H4 (cell line): Measurements from ENCODE around the gene HSP90AB1. TPM values are rescaled to one million over a fixed set of nuclear protein-coding genes. Genes with fewer than 3 reads are reported as not detected.
"Not testable (repeated sequence)": the region's sequence is repeated elsewhere in the genome, so short reads cannot be mapped to it uniquely, and the experiment has no call there.

Experiments
- DNase-seq: peaks from one replicate; pipeline ENCODE4 v3.0.0-alpha.2; 2015; ENCODE audit warnings: low spot score
- total RNA-seq: library from RNA; depleted of rRNA; stranded (reverse); fragments of >200 nt; shearing (Covaris generic); gene quantifications from 2 replicates; pipeline ENCODE4 v1.2.3, GENCODE V29; 2014

The HSP90AB1 gene
- total RNA-seq, 1 experiment from 2014 or later, result 2,316 TPM

DNA sequence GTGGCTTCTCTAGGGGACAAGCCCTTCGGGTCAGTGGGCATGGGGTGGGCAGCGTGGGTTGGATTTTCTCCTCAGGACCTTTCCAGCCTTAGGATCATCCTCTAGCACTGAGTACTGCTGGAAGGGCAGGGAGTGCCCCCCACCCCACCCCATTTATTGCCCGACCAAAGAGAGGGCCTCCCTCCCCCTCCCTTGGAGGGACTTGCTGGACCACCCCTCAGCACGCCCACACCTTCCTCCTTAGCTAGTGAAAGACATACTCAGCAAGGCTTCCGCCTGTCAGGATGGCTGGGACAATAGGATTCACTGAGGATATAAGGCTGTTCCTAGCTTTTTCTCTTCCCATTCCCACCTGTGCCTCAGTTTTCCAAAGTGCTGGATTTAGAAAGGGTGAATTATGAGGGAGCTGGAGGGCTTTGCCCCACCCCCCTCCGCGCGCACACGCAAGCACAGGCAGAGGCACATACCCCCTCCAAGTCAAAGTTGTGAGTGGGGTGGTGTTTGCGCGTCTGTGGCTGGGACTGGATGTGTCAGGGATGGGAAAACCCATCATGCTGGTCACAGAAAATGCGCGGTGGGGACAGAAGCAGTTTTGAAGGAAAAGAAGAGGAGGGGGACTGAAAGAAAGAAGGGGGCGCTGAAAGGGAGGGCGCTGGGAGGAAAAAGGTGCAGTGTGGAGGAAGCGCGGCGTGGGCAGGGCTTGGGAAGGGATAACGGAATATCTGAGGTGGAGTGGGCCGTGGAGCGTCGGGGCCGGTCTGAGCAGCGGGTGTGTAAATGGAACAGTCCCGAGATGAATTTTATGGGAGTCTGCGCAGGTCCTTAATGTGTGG is 24.2 kb upstream of the HSP90AB1 start:
- no peak for DNase-seq

DNA sequence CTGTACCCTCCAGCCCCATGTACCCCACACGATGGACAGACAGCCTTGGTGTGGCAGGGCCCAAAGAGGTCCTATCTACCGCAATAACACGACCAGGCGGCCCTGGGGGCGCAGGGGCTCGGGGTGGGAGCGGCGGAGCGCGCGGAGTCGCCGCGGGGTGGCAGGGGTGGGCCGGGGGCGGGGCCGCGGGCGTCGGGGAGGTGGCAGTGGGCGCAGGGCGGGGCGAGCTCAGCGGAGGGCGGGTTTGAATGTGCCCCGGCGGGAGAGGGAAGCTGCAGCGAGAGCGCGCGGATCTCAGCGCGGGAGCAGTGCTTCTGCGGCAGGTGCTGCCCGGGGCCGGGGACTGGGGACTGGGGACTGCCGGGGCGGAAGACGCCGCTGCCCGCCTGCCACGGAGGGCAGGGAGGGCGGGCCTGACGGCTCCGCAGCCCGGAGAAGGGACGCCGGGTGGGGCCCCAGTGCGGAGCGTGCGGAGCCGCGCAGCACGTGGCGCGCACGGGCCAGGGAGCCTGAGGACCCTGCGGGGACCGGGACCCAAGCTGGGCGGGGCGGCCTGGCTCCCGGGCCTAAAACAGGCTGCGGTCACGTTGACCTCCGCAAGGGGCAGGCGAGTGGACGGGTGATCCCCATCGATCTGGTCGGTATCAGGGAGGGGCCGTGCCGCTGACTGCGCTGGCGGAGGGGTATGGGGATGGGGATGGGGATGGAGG is 23.4 kb upstream of the HSP90AB1 start, which contains the start of gene SLC29A1:
Gene SLC29A1, plus strand, starts transcription at position 277 of the 710 bp plus-strand sequence. CDS start 3,719 bp downstream, outside the sequence.
- peak; percentile 69 for DNase-seq

DNA sequence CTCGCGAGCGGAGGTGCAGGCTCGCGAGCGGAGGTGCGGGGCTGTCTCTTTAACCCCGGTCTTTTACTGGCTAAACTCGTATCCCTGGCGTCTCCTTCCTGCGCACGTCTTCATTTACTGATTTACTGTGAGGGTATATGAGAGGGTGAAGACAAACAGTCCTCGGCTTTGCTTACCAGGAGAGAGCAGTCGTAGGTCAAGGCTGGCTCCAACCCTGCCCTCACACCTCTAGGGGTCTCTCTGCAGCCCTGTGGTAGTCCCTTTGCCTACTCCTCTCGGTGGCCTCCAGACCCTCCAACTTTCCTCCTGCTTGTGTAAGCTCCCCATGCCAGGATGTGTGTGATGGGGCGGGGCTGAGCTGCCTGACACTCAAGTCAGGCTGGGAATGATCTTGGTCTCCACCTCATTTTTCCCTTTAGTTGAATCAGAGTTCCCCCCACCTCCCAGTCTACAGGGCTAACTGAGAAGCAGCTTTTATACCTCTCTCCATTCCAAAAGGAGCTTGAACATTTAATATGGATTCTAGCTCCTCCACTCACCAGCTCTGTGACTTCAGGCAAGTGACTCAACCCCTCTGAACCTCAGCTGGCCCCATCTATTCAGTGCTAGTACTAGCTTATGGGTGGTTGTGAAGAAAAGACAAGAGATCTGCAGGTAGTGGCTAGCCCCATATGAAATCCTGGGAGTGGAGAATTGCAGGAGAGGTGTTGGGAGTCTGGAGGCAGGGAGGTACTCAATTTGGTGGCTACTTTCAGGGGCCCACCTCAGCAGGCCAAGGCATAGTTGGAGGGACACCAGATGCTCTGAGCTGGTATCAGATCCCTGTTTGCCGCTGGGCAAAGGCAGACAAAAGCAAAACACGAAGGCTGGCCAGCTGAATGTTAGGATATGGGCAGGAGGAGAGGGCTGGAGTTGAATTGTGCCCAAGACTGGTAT is 22.6 kb upstream of the HSP90AB1 start:
- no peak for DNase-seq

DNA sequence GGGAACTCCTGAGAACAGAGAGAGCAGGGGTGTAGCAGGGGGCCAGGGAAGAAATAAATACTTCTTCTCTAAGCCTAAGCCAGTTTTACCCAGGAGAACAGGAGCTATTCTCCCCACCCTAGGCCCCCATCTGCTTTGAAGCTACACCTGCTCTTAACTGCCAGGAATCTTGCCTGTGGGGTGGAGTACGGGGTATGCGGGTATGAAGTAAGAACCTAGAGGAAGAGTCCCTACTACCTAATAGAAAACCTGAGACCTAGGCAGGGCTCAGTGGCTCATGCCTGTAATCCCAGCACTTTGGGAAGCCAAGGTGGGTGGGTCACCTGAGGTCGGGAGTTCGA is 22.0 kb upstream of the HSP90AB1 start:
- no peak for DNase-seq

DNA sequence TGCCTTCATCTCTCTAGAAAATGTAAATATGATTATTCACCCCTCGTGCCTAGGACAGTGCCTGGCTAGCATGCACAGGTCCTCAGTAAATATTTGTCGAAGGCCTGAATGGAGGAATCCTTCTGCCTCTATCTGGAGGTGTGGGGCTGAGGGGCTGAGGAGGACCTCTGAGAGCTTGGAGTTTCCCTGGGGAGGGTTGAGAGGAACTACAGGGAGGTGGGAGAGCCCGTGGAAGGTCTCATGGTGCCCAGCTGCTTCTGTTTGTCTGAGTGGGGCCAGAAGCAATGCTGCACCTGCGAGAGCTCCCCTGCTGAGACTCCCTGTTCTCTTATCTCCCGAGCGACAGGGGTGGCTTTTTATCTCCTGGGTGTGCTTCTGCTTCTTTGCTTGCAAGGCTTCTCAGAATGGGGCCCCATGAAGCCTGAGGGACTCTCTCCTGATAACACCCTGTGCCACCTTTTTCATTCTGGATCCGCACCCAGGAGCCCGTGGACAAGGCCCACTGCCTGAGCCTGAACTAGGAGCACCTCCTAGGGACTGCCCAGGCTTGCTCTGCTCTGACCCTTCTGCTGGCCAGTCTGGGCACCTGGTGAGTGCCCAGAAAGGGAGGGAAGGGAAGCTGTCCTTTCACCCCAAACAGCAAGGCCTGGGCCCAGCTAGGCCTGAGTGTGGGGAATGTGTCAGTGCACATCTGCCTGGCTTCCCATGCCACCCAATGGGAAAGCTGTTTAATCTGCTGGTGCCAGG is 21.1 kb upstream of the HSP90AB1 start:
- DNase-seq, result no peak

DNA sequence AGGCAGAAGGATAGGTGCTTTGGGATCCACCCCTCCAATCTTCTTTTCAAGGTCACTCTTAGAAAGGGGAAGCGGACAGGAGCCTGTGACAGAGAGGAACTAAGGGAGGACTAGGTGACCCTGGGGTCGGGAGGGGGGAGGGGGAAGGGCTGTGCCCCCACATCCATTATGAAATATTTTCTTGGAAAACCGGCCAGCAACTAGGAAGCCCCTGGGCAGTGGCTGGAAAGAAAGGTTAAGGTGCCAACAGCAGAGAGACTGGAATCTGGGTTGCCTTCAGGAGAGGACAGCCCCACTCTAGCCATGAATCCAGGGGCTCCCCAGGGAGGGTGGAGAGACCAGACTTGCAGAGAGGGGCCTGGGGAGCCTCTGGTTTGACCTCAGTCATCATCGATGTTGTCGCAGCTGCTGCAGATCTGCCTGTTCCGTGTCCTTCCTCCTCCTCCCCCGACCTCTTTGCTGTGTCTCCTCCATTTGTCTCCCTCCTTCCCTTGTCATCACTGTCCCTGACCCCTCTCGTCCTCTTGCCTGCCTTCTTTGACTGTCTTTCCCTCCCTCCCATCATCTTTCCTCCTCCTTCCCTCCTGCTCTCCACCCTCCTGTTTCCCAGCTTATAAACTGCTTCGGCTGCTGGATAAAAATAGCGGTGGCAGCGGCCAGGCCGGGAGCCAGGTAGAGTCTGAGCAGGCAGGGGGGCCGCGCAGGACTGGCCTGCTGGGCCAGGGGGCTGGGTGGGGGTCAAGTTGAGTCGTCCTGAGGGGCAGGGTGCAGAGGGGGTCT is 20.3 kb upstream of the HSP90AB1 start:
- no peak for DNase-seq

DNA sequence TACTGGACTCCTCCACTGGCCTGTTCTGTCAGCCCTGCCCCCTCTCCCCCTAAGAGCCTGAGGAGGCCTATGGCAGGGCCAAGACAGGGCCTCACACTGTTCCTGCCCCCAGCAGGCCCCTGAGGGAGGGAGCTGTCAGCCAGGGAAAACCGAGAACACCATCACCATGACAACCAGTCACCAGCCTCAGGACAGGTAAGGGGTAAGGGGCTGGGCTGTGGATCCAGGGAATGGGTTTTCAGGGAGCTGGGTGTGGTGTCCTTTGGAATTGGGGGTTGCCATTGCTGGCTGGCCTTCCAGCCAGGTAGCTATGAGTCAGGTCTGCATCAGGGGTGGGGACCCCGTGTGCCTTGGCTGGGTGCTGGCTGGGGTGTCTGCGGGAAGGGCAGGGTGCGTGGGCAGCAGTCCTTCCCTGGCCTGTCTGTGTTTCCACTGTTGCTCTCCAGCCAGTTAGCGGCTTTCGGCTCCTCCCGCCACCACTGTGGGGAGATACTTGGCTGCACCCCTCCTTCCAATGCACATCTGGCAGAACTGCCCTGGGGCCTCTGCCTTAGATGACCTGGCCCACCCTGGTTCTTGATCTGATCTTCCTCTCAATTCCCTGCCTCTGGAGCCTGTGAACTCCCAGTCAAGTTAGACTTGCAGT is 19.6 kb upstream of the HSP90AB1 start:
- no peak for DNase-seq

DNA sequence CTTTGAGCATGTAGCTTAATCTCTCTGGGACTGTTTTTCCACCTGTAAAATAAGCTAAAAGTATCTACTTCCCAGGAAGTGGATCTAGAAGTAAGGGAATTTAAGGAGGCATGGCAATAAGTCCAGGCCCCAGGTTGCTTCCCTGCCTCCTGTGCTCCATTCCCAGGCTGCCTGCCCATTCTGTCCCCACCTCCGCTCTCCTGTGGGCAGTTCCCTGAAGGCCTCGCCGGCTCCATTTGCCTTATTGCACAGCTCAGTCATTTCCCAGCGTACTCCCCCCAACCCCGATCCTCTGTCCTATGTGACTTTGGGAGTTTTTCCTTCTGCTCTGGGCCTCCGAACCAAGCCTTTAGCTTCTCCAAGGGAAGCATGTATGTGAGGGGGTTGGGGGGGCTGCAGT is 18.9 kb upstream of the HSP90AB1 start:
- DNase-seq, result no peak

DNA sequence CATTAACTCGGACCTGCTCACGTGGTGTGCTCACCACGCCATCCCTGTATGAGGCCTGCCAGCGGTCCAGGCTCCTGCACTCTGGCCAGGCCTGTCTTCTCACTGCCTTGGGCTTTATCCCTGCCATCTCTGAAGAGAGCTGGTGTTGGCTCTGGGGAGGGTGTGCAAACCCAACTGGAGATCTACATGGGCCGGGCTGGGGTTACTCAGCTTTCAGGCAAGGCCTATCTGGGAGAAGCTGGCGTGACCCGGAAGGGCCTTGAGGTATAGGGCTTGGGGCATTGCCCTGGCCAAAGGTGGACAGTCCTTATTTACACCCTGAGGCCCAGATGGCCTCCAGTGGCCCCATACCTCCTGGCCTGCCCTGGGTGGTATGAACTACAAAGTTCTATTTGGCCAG is 18.5 kb upstream of the HSP90AB1 start:
- DNase-seq, result no peak

DNA sequence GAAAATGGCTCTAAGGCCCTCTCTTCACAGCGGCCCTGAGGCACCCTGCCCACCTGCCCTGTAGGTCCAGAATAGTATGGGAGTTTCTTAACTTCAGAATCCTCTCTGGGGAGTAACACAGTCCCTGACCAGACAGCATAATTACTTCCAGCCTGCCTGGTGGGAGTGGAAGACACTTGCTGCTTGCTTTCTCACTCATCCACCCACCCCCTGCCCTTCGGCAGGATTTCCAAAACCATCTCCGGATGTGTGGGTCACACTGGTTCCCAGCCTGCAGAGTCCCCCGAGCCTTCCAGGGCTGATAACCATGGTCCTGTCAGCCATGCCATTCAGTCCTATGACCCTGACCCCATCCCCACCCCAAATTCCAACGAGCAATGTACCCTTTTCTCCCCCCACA is 18.1 kb upstream of the HSP90AB1 start:
- no peak for DNase-seq

DNA sequence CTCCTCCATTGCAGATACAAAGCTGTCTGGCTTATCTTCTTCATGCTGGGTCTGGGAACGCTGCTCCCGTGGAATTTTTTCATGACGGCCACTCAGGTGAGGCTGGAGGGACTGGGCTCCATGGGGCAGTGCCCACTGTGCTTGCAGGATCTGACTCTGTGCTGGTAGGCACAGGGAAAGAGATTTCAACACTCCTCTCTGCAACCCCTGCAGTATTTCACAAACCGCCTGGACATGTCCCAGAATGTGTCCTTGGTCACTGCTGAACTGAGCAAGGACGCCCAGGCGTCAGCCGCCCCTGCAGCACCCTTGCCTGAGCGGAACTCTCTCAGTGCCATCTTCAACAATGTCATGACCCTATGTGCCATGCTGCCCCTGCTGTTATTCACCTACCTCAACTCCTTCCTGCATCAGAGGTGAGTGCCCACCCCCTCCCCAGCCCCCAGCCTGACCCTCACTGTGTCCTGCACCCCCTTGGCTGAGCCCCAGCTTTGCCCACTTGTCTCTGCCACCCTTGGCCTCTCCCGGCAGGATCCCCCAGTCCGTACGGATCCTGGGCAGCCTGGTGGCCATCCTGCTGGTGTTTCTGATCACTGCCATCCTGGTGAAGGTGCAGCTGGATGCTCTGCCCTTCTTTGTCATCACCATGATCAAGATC is 17.4 kb upstream of the HSP90AB1 start:
- no peak for DNase-seq

DNA sequence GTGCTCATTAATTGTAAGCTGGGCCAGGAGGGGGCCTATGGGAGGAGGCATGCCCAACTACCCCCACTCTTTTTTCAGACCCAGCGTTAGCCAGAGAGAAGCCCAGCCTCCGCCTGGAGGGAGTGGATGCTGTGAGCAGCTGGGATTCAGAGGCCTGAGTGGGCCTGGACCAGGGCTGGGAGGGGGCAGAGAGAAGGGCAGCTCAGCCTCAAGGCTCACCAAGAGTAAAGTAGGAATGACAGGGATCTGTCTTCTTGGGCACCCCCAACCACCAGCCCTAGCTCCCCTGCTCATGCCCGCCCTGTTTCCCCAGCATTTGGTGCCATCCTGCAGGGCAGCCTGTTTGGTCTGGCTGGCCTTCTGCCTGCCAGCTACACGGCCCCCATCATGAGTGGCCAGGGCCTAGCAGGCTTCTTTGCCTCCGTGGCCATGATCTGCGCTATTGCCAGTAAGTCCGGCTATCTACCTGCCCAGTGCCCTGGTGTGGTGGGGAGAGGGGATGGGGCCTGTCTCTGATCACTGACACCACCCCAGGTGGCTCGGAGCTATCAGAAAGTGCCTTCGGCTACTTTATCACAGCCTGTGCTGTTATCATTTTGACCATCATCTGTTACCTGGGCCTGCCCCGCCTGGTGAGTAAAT is 16.7 kb upstream of the HSP90AB1 start:
- no peak for DNase-seq

DNA sequence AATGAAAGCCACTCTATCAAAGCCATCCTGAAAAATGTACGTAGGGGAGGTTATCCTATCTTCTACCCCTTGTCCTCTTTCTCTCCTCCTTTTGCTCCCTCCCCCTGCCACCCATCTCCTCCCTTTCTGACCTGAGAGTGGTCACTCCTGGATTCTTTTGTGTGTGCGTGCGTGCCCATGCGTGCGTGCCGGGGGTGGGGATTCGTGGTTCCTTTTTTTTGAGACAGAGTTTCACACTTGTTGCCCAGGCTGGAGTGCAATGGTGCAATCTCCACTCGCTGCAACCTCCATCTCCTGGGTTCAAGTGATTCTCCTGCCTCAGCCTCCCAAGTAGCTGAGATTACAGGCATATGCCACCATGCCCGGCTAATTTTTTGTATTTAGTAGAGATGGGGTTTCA is 15.5 kb upstream of the HSP90AB1 start:
- DNase-seq, result not testable (repeated sequence)

DNA sequence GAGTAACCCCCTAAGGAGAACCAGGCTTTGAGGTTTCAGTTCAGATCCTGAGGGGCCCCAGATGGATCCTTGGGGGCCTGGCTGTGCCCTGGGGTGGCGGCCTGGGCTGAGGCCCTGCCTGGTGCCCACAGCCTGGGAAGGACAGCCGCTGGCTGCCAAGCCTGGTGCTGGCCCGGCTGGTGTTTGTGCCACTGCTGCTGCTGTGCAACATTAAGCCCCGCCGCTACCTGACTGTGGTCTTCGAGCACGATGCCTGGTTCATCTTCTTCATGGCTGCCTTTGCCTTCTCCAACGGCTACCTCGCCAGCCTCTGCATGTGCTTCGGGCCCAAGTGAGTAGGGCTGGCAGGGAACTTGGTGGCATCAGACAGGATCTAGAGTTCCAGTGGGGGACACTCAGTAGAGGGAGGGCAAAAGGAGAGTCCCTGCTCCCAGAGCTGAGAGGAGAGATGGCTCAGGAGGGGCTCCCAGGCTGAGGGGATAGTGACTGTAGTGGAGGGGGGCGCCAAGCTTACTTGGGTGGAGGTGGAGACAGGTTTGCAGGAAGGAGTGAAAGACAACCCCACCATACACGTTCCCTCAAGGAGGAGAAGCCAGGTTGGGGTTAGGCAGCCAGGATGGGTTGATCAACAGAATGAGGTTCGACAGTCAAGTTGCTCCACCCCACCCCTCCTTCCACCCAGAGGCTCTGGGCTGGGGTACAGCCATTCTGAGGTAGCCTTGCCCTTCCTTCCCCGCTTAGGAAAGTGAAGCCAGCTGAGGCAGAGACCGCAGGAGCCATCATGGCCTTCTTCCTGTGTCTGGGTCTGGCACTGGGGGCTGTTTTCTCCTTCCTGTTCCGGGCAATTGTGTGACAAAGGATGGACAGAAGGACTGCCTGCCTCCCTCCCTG is 14.0 kb upstream of the HSP90AB1 start:
- no peak for DNase-seq

DNA sequence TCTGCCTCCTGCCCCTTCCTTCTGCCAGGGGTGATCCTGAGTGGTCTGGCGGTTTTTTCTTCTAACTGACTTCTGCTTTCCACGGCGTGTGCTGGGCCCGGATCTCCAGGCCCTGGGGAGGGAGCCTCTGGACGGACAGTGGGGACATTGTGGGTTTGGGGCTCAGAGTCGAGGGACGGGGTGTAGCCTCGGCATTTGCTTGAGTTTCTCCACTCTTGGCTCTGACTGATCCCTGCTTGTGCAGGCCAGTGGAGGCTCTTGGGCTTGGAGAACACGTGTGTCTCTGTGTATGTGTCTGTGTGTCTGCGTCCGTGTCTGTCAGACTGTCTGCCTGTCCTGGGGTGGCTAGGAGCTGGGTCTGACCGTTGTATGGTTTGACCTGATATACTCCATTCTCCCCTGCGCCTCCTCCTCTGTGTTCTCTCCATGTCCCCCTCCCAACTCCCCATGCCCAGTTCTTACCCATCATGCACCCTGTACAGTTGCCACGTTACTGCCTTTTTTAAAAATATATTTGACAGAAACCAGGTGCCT is 13.3 kb upstream of the HSP90AB1 start:
- no peak for DNase-seq

DNA sequence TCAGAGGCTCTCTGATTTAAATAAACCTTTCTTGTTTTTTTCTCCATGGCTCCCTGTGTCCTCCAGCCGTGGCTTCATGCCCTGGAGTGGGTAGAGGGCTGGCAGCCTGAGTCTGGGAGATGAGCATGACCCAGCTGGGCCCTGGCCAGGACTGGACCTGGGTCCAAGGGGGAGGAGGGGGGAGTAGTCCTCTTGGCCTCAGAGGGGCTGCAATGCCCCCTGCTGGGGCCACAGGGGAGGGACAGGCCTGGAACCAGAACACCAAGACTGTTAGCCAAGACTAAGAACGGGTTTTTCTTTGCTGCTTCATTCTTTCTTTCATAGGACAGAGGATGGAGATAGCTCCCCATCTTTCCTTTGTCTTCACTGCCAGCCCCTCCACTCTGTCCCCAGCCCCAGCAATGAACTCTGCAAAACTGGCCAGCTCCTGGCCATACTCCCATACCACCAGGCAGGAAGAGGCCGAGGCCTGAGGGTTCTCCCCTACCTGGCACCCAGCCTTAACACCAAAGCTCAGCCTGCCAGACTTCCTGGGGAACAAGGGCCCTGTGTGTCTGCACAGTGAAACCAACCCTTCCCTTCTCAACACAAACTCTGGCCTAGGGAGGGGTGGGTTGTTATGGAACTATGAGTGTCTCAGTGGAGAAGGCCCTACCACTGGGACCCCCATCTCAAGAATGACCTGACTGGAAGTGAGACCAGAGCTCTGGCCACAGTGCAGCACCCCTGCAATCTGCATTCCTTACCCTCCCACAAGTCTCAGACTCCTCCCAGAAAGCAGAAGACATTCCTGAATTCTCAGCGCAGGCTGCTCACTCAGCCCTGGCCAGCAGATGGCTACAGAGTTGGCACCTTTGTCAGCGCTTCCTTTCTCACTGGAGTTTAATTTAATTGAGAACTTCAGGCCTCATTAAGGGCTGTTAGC is 12.5 kb upstream of the HSP90AB1 start:
- peak; percentile 88 for DNase-seq

DNA sequence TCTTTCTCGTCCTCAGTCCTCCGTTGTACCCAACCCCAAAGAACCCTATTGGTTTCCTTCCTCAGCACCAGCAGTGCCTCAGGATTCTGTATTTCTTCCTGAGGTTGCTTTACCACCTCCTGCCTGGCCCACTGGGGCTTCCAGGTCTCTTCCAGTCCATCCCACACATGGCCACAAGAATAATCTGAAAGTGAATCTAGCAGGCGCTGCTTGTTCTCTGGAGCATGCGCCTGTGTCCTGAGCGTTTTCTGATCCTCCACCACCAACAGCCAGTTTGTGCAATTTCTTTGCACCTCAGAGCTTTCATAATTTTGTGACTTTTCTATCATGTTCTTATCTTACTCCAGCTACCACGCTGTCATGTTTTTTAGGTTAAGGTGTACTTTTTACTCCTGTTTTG is 11.6 kb upstream of the HSP90AB1 start:
- DNase-seq, result no peak
